NT2/D1 (cell line): ENCODE results near the gene KRT6A.

Experiments used
- DNase-seq: peaks from one replicate; pipeline ENCODE4 v3.0.0-alpha.2; 2011; ENCODE audit warnings: low read depth, low spot score
- H3K27me3 ChIP-seq: 2 replicates; pipeline ENCODE4 v1.6.0; 2011; ENCODE audit warnings: mild to moderate bottlenecking; ENCODE audit not compliant: insufficient read length, insufficient read depth
- H3K36me3 ChIP-seq: 2 replicates; pipeline ENCODE4 v1.6.1; 2011; ENCODE audit warnings: mild to moderate bottlenecking, low read length, mixed read lengths; ENCODE audit not compliant: insufficient read depth, insufficient read length
- H3K4me1 ChIP-seq: 2 replicates; pipeline ENCODE4 v1.5.1; 2011; ENCODE audit not compliant: insufficient read depth, insufficient read length
- H3K4me3 ChIP-seq: 2 replicates; pipeline ENCODE4 v1.5.1; 2011; ENCODE audit warnings: low read depth; ENCODE audit not compliant: insufficient read length
- H3K9ac ChIP-seq: 2 replicates; pipeline ENCODE4 v1.6.0; 2011; ENCODE audit warnings: low read depth; ENCODE audit not compliant: insufficient read length
- H3K9me3 ChIP-seq: 2 replicates; pipeline ENCODE4 v1.5.1; 2011; ENCODE audit warnings: mild to moderate bottlenecking, low read length; ENCODE audit not compliant: insufficient read depth
- SUZ12 ChIP-seq: IDR thresholded peaks from 2 replicates; pipeline ENCODE4 v1.6.1; 2011; ENCODE audit not compliant: insufficient read length, insufficient read depth; ENCODE audit errors: extremely low read depth
- YY1 ChIP-seq: IDR thresholded peaks from 2 replicates; pipeline ENCODE4 v1.6.1; 2011; ENCODE audit not compliant: insufficient read length, insufficient read depth
- ZNF274 ChIP-seq: IDR thresholded peaks from 2 replicates; pipeline ENCODE4 v1.6.1; 2011; ENCODE audit warnings: mild to moderate bottlenecking, low read depth, low read length

The KRT6A gene

DNA sequence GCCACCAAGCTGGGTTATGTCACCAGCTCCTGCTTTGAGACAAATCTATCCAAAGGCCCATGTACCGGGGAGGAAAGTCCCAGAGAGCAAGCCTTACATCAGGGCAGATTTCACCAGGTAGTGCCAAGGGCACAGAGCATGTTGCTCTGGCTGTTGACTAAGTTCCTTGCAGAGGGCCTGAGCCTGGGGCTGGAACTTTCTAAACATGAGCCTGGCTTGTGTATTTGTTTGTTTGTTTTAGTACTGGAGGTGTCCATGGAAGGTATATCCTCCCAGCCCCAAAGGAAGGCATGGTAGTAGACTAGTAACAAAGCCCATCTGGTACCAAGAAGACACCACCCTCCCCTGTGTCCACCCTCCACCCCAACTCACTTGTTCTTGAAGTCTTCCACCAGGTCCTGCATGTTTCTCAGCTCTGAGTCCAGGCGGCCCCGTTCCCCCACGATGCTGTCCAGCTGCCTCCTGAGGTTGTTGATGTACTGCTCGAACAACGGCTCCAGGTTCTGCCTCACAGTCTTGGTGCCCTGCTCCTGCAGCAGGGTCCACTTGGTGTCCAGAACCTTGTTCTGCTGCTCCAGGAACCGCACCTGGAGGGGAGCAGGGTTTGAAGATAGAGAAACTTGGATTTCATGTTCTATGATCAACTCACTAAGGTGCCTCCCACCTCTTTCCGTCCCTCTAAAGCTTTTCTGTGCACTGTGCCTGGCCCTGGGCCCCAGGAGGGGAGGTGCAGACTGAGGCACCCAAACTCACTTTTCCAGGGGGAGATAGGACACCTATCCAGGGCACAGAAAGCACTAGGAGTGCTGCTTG lies 25.7 kb upstream of the KRT6A start:
- H3K27me3 ChIP-seq, result peaks cover under 1% of the 10 kb centered on the region

DNA sequence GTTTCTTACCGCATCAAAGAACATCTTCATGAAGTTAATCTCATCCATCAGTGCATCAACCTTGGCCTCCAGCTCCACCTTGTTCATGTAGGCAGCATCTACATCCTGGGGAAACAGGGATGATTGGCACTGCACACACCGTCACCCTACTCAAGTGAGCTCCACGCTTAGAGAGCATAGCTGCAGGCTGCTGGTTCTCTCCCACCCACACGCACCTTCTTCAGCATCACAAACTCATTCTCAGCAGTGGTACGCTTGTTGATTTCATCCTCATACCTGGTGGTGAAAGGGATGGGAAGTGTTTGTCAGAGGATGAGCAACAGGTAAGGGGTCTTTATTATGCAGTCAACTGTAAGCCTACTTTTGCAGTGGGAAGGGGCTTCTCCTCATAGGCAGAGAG lies 24.8 kb upstream of the KRT6A start:
- TF ChIP-seq YY1, result no peak
- no peak for TF ChIP-seq SUZ12
- TF ChIP-seq ZNF274, result no peak
- peaks cover 12% of the 10 kb centered on the region for H3K4me1 ChIP-seq
- no peaks in the 10 kb centered on the region for H3K9me3 ChIP-seq
- no peak overlapping the region for H3K9ac ChIP-seq
- no peak for DNase-seq
- H3K36me3 ChIP-seq, result no peaks in the 10 kb centered on the region
- H3K27me3 ChIP-seq, result peaks cover 2% of the 10 kb centered on the region
- no peak overlapping the region for H3K4me3 ChIP-seq

More for the DNA sequence above, 25.7 kb upstream of the KRT6A start:
- H3K9me3 ChIP-seq, result no peaks in the 10 kb centered on the region
- TF ChIP-seq YY1 (no peak), SUZ12 (no peak), ZNF274 (no peak)
- DNase-seq, result no peak
- peaks cover 15% of the 10 kb centered on the region for H3K4me1 ChIP-seq
- no peaks in the 10 kb centered on the region for H3K36me3 ChIP-seq
- no peak overlapping the region for H3K4me3 ChIP-seq
- no peak overlapping the region for H3K9ac ChIP-seq

DNA sequence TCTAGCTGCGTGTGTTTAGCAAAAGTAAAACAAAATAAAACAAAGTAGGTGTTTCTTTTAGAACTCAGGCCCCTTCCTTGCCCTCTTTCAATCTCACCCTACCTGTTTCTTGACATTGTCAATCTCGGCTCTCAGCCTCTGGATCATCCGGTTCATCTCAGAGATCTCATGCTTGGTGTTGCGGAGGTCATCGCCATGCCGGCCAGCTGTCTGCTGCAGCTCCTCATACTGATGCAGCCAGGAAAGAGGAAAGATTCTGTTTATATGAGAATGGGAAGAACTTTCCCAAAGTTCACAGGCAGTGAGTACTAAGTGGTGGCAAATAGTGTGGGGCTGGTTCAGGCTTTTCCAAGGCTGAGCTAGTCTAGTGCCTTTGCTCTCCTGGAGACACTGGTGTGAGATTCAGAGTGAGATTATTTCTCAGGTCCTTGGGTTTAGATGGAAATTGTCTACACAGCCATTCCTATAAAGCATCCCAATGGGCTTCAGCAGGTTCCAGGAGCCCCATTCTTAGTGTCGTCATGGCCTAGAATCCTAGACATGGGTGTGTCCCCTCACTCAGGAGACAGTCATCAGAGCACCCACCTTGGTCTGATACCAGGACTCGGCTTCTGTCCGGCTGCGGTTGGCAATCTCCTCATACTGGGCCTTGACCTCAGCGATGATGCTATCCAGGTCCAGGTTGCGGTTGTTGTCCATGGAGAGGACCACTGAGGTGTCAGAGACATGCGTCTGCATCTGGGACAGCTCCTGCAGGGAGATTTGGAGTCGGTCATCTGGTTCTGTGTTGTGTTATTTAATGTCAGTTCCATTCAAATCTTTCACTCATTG lies 24.2 kb upstream of the KRT6A start:
- H3K4me3 ChIP-seq, result no peak overlapping the region
- DNase-seq, result no peak
- H3K9me3 ChIP-seq, result no peaks in the 10 kb centered on the region
- H3K4me1 ChIP-seq, result peaks cover 6% of the 10 kb centered on the region
- peaks cover 2% of the 10 kb centered on the region for H3K27me3 ChIP-seq
- H3K9ac ChIP-seq, result no peak overlapping the region
- no peaks in the 10 kb centered on the region for H3K36me3 ChIP-seq
- TF ChIP-seq SUZ12, result no peak
- TF ChIP-seq YY1, result no peak
- TF ChIP-seq ZNF274, result no peak

DNA sequence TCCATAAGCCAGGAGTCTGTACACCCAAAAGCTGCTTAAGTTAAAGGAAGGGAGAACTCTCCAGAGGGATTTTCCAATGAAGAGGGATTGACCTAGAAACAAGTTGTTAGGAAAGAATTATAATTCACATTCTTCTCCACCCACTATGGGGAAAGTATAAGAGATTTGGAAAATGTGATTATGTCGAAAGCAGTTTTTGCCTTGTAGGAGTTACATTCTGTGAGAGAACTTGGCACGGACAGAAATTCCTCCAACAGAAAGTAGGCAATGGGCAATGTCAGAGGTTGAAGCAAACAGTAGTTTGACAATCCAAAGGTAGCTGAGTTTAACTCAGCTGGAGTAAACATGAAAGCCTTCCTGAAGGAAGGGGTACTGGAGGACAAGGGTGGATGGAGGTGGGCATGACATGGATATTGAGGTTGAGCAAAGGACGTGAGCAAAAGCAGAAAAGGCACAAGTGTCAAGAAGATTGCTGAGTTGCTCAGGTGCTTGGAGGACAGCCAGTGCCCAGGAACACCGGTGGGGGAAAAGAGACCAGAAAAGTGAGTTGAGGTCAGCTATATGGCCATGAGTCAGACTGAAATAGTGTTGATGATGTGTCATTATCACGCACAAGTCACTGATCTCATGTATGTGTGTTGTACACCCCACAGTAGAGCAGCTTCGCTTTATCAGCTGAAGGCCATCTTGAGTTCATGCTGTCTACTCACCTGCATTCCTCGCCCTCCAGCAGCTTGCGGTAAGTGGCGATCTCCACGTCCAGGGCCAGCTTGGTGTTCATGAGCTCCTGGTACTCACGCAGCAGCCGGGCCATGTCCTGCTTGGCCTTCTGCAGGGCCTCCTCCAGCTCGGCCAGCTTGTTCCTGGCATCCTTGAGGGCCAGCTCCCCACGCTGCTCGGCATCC lies 23.1 kb upstream of the KRT6A start:
- Histone ChIP-seq H3K36me3 (no peaks in the 10 kb centered on the region), H3K9ac (no peak overlapping the region), H3K9me3 (0 out of 2 replicates have a peak, but pooled peaks cover 2% of the 10 kb centered on the region), H3K27me3 (peaks cover 2% of the 10 kb centered on the region), H3K4me1 (no peaks in the 10 kb centered on the region), H3K4me3 (no peak overlapping the region)
- no peak for DNase-seq
- TF ChIP-seq ZNF274 (no peak), SUZ12 (no peak), YY1 (no peak)

GRCh38 chr12:52515319-52515646 lies 22.2 kb upstream of the KRT6A start:
- H3K36me3 ChIP-seq, result no peaks in the 10 kb centered on the region
- no peak overlapping the region for H3K4me3 ChIP-seq
- peaks cover 11% of the 10 kb centered on the region for H3K9me3 ChIP-seq
- H3K9ac ChIP-seq, result no peak overlapping the region
- TF ChIP-seq ZNF274 (no peak), SUZ12 (no peak), YY1 (no peak)
- DNase-seq, result no peak
- peaks cover 2% of the 10 kb centered on the region for H3K27me3 ChIP-seq
- no peaks in the 10 kb centered on the region for H3K4me1 ChIP-seq

DNA sequence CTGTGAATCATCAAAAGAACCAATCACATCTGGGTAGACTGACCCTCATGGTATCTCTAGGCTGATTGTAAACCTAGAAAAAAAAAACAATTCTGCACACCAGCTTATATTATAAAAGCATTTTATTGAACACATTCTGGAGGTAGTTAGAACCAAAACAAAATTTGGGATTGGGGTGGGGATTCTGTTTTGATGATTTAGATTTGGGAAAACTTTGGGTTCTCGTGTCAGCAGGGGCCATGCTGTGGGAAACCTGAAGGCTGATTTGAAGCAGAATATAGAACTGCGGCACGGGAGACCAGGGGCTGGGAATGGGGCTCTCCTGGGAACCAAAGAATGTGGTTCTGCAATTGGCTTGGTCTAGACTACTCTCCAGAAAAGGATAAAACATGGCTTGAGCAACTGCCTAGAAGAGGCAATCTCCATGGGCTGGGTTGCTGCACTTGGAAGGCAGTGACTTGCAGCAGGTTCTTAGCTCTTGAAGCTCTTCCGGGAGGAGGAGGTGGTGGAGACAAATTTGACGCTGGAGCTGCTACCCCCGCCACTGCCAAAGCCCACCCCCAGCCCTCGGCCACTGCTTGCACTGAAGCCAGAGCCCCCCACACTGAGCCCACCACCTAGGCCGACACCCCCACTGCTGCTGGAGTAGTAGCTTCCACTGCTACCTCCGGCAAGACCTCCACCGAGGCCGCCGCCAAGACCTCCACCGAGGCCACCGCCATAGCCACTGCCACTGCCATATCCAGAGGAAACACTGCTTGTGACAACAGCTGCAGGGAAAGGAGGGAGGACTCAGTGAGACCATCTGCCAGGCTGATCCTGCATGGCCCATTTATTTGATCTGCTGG lies 21.6 kb upstream of the KRT6A start:
- Histone ChIP-seq H3K4me1 (no peaks in the 10 kb centered on the region), H3K9ac (no peak overlapping the region), H3K4me3 (no peak overlapping the region), H3K36me3 (no peaks in the 10 kb centered on the region), H3K9me3 (peaks cover 12% of the 10 kb centered on the region), H3K27me3 (peaks cover 2% of the 10 kb centered on the region)
- no peak for TF ChIP-seq YY1
- TF ChIP-seq ZNF274, result no peak
- DNase-seq, result no peak
